Osteocyte (in vitro differentiated cells): ENCODE data around the gene ELANE. TPM values are rescaled to one million over a fixed set of nuclear protein-coding genes. Genes with fewer than 3 reads are reported as not detected.
A peak's percentile ranks its signal among the peaks of the same experiment; 100 is the strongest.
"Not testable (repeated sequence)": the region's sequence is repeated elsewhere in the genome, so short reads cannot be mapped to it uniquely, and the experiment has no call there.

ENCODE experiments used
- DNase-seq: peaks from one replicate; pipeline ENCODE4 v3.0.0; 2021; ENCODE audit warnings: mixed read lengths; ENCODE audit not compliant: unreplicated experiment; ENCODE audit errors: extremely low spot score
- H3K27ac Mint-ChIP-seq: one replicate; pipeline ENCODE4 v1.8.0; 2021; ENCODE audit warnings: mild to moderate bottlenecking, mixed read lengths; ENCODE audit not compliant: unreplicated experiment
- H3K27me3 Mint-ChIP-seq: one replicate; pipeline ENCODE4 v1.8.0; 2021; ENCODE audit warnings: mixed read lengths; ENCODE audit not compliant: unreplicated experiment
- H3K36me3 Mint-ChIP-seq: one replicate; pipeline ENCODE4 v1.8.0; 2021; ENCODE audit warnings: mixed read lengths; ENCODE audit not compliant: unreplicated experiment
- H3K4me1 Mint-ChIP-seq: one replicate; pipeline ENCODE4 v1.8.0; 2021; ENCODE audit warnings: mixed read lengths; ENCODE audit not compliant: unreplicated experiment
- H3K4me3 Mint-ChIP-seq: one replicate; pipeline ENCODE4 v1.8.0; 2021; ENCODE audit warnings: mild to moderate bottlenecking, moderate library complexity, mixed read lengths; ENCODE audit not compliant: unreplicated experiment
- H3K9me3 Mint-ChIP-seq: one replicate; pipeline ENCODE4 v1.8.0; 2021; ENCODE audit warnings: mixed read lengths; ENCODE audit not compliant: unreplicated experiment
- CTCF ChIP-seq: fragments of 200-600 bp; sonication (generic); IDR thresholded peaks from 2 replicates; pipeline ENCODE4 v1.5.0; 2021; ENCODE audit warnings: antibody characterized with exemption, mild to moderate bottlenecking, moderate library complexity
- total RNA-seq: library from RNA; stranded (reverse); gene quantifications from 2 replicates; pipeline ENCODE4 v1.2.1, GENCODE V29; 2021

ELANE gene
- total RNA-seq, 1 donor from 2014 or later = 1.2 TPM

DNA sequence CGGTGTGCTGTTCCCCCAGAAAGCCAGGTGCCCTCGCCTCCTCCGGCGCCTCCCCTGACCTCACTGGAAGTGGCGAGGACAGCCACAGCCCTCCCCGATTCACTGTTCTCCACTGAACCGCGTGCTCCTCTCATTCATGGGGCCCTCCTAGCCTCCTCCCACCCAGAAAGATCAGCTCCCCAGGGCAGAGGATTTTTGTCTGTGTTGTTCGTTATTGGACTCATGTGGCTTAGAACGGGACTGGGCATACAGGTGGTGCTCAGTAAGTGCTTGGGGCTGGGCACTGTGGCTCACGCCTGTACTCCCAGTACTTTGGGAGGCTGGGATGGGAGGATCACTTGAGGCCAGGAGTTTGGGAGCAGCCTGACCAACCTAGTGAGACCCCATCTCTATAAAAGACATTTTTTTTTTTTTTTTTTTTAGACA, 7.5 kb upstream of the ELANE start:
- H3K27me3 Mint-ChIP-seq = peaks cover 3% of the 10 kb centered on the region
- H3K27ac Mint-ChIP-seq = no peak overlapping the region
- no peaks in the 10 kb centered on the region for H3K9me3 Mint-ChIP-seq
- no peak for TF ChIP-seq CTCF
- H3K4me1 Mint-ChIP-seq = peaks cover 22% of the 10 kb centered on the region
- no peak for DNase-seq
- no peaks in the 10 kb centered on the region for H3K36me3 Mint-ChIP-seq
- no peak overlapping the region for H3K4me3 Mint-ChIP-seq

GRCh38 chr19:845707-846521, 6.2 kb upstream of the ELANE start:
- peaks cover 28% of the 10 kb centered on the region for H3K4me1 Mint-ChIP-seq
- peaks cover 3% of the 10 kb centered on the region for H3K27me3 Mint-ChIP-seq
- no peaks in the 10 kb centered on the region for H3K36me3 Mint-ChIP-seq
- H3K27ac Mint-ChIP-seq = peak overlapping the region; percentile 31
- no peak for TF ChIP-seq CTCF
- no peak for DNase-seq
- H3K9me3 Mint-ChIP-seq = no peaks in the 10 kb centered on the region
- H3K4me3 Mint-ChIP-seq = no peak overlapping the region

DNA sequence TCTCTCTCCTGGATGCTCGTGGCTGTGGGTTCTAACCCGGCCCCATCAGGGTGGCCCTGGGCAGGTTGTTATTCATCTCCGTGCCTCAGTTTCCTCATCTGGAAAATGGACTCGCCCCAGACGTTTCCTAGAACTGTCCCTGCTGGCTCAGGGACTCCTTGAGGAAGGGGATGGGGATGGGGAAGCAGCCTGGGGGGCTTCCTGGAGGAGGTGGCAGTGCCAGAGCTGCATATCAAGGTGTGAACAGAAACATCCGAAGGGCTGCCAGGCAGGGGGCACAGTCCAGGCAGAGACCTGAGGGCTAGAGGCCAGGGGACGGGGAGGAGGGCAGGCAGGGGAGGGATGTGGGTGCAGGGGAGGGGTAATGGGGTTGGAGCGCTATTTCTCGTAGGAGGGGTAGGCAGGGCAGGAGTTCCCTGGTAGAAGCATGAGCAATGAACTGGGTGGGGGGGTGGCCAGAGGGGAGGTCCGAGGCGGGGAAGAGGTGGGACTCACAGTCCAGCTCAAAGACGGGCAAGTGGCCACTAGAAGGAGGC, 3.6 kb upstream of the ELANE start:
- no peak for TF ChIP-seq CTCF
- no peak overlapping the region for H3K4me3 Mint-ChIP-seq
- H3K4me1 Mint-ChIP-seq = peaks cover 29% of the 10 kb centered on the region
- no peaks in the 10 kb centered on the region for H3K9me3 Mint-ChIP-seq
- H3K36me3 Mint-ChIP-seq = no peaks in the 10 kb centered on the region
- DNase-seq = no peak
- no peaks in the 10 kb centered on the region for H3K27me3 Mint-ChIP-seq
- no peak overlapping the region for H3K27ac Mint-ChIP-seq

- not testable (repeated sequence) for H3K9me3 Mint-ChIP-seq, DNase-seq, H3K4me3 Mint-ChIP-seq, H3K27me3 Mint-ChIP-seq, H3K36me3 Mint-ChIP-seq, H3K27ac Mint-ChIP-seq
- H3K4me1 Mint-ChIP-seq = peaks cover 29% of the 10 kb centered on the region
Observed at GRCh38 chr19:849195-849594, 2.9 kb upstream of the ELANE start.

DNA sequence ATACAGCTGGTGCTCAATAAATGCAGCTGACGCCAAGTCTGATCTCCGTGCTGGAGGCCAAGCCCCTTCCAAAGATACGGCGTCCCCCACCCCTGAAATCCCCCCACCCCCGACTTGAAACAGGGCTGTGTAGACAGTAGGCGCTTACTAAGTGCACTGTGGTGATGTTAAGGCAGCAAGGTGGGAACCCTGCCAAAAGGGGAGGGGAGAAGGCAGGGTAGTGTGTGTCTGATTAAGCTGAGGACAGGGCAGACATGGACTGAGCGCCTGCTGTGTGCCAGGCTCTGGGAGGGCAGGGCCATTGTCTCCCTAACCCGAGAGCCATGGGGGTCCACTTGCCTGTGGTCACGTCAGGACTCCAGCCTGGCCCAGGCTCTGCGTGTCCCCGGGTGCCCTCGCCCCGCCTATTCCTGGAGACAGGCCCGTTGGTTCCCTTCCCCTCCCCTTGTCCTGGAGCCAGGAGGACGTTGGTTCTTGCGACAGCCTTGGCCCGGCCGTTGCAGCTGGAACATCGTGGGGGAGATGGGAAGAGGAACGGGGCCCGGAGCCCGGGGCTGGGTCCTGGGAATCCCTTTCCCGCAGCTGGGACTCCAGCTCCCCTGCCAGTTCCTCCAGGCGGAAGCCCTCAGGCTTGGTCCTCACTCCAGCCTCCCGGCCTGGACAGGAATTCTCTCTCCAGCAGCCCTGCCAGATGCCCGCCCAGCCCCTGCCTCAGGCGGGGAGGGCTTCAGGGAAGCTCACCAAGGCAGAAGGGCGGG, 1.7 kb upstream of the ELANE start:
- no peaks in the 10 kb centered on the region for H3K36me3 Mint-ChIP-seq
- H3K4me1 Mint-ChIP-seq = peaks cover 26% of the 10 kb centered on the region
- no peak for TF ChIP-seq CTCF
- no peaks in the 10 kb centered on the region for H3K27me3 Mint-ChIP-seq
- H3K27ac Mint-ChIP-seq = peak overlapping the region; percentile 90
- DNase-seq = peak; percentile 97
- no peaks in the 10 kb centered on the region for H3K9me3 Mint-ChIP-seq
- no peak overlapping the region for H3K4me3 Mint-ChIP-seq
